SH-SY5Y (cell line): ENCODE measurements around the gene OR6X1.

Source experiments
- GATA2 ChIP-seq: IDR thresholded peaks from 2 replicates; pipeline ENCODE4 v1.6.1; 2011; ENCODE audit warnings: mild to moderate bottlenecking, low read depth, low read length
- GATA3 ChIP-seq: IDR thresholded peaks from 2 replicates; pipeline ENCODE4 v1.6.1; 2011; ENCODE audit warnings: low read depth, mild to moderate bottlenecking, low read length, moderate library complexity

DNA sequence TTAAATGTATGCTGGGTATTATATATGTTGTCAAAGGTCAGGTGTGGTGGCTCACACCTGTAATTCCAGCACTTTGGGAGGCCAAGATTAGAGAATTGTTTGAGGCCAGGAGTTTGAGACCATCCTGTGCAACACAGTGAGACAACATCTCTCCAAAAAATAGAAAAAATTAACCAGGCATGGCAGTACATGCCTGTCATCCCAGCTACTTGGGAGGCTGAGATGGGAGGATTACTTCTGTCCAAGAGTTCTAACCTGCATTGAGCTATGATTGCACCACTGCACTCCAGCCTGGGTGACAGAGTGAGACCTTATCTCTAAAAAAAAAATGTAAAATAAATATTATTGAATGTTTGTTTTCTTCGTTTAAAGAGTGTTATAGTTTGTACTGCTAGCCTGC lies 11.3 kb upstream of the OR6X1 start:
- TF ChIP-seq GATA2 (no peak), GATA3 (no peak)
